Measurements from ENCODE around the gene MEGF6. TPM values are rescaled to one million over a fixed set of nuclear protein-coding genes. Genes with fewer than 3 reads are reported as not detected.

Gene MEGF6
- total RNA-seq, 1 experiment from 2014 or later = 21.3 TPM

GRCh38 chr1:3634059-3634800 lies 22.9 kb upstream of the MEGF6 start:
- H3K18ac ChIP-seq (ENCODE audit: insufficient read length, low read depth, low read length) = no peak overlapping the region
- H4K8ac ChIP-seq (replicated peaks; ENCODE audit: insufficient read length, low read depth, low read length) = no peak overlapping the region
- no peak overlapping the region for H2BK20ac ChIP-seq (ENCODE audit: low read depth, low read length, poor library complexity, severe bottlenecking)
- Mint-ChIP-seq H3K36me3 (ENCODE audit: insufficient read depth in 1 of 3, low read depth in 3 of 3) (peaks cover 7 to 63% (median 59%) of the 10 kb centered on the region in 3 experiments), H3K4me1 (peaks cover 4 to 18% of the 10 kb centered on the region in 2 experiments), H3K27me3 (ENCODE audit: low read depth) (no peaks in the 10 kb centered on the region), H3K4me3 (no peak overlapping the region), H3K9me3 (no peaks in the 10 kb centered on the region), H3K27ac (peak overlapping the region; percentile 24 to 68 (median 67); a peak in 3 of 7 replicates)
- no peak overlapping the region for H2AFZ ChIP-seq (ENCODE audit: low read length)
- H3K9ac ChIP-seq (ENCODE audit: extremely low read depth, insufficient read length, low read length) = no peak overlapping the region
- H3K14ac ChIP-seq (ENCODE audit: insufficient read depth, low read length) = no peak overlapping the region
- H2BK15ac ChIP-seq (ENCODE audit: low read depth, low read length) = no peak overlapping the region
- H3K56ac ChIP-seq (ENCODE audit: insufficient read length, low read depth, low read length) = no peak overlapping the region
- H3K4me1 ChIP-seq (ENCODE audit: insufficient read depth, low read length) = no peaks in the 10 kb centered on the region
- no peak overlapping the region for H4K91ac ChIP-seq (ENCODE audit: insufficient read length, low read depth, low read length)
- H3K9me3 ChIP-seq (ENCODE audit: control insufficient read depth, low read depth, low read length) = no peaks in the 10 kb centered on the region
- H3K23me2 ChIP-seq (ENCODE audit: insufficient read length, low read depth, low read length, poor library complexity, severe bottlenecking) = no peaks in the 10 kb centered on the region
- no peak overlapping the region for H3K4ac ChIP-seq (ENCODE audit: low read depth, low read length)
- no peaks in the 10 kb centered on the region for H3K79me2 ChIP-seq (ENCODE audit: insufficient read depth, low read length)
- no peak overlapping the region for H2AK5ac ChIP-seq (ENCODE audit: insufficient read length, low read length)
- no peak overlapping the region for H3T11ph ChIP-seq (ENCODE audit: low read length)
- no peaks in the 10 kb centered on the region for H3K79me1 ChIP-seq (ENCODE audit: insufficient read depth, low read depth, low read length, poor library complexity, severe bottlenecking)
- no peak overlapping the region for H4K5ac ChIP-seq (ENCODE audit: insufficient read length, low read depth, low read length)
- no peak overlapping the region for H2BK5ac ChIP-seq (ENCODE audit: insufficient read length, low read length)
- H2BK12ac ChIP-seq (ENCODE audit: insufficient read length, low read depth, low read length) = no peak overlapping the region
- H4K20me1 ChIP-seq (ENCODE audit: control insufficient read depth, insufficient read depth, insufficient read length) = no peaks in the 10 kb centered on the region
- no peak overlapping the region for H3K4me2 ChIP-seq (ENCODE audit: insufficient read depth, insufficient read length, low read length)
- no peaks in the 10 kb centered on the region for H3K27me3 ChIP-seq (ENCODE audit: insufficient read depth, low read length)
- WGBS (ENCODE audit: extremely low coverage, insufficient read length, low lambda C conversion rate) = no CpG with 5 or more reads among the region's 22 CpGs
- no peak for TF ChIP-seq CTCF (conservative IDR thresholded peaks at IDR 0.05)
- no peak overlapping the region for H2BK120ac ChIP-seq (ENCODE audit: low read depth, low read length, poor library complexity, severe bottlenecking)
- H3K23ac ChIP-seq (ENCODE audit: insufficient read length, low read depth, low read length) = no peak overlapping the region
- no peak overlapping the region for H3K27ac ChIP-seq (ENCODE audit: insufficient read length, low read depth, low read length)
- DNase-seq = no peak
